A549 (cell line): ENCODE results near the gene STAG2. TPM values are rescaled to one million over a fixed set of nuclear protein-coding genes. Genes with fewer than 3 reads are reported as not detected.
A peak's percentile ranks its signal among the peaks of the same experiment; 100 is the strongest.

Source experiments
- ATAC-seq, 2 experiments: fragments of 200-7000 bp in 1 of 2; fragments of >200 bp in 1 of 2; cut with Nextera tagmentation in 1 of 2; cut with Tn5 transposase in 1 of 2; 3 replicates each; pipeline versions ENCODE4 v1.8.0 to v1.9.1; 2018 to 2020; ENCODE audit warnings: mild to moderate bottlenecking in 1 of 2, moderate library complexity in 1 of 2
- CTCF ChIA-PET: fragments of 300-600 bp; sonication (Branson Sonifier 250); formaldehyde crosslinking; extraction: SDS; loops from one replicate; lab custom pipeline; 2021; ENCODE audit warnings: antibody characterized with exemption, inconsistent platforms; lab: Yijun Ruan, JAX
- POLR2A ChIA-PET: fragments of 350-600 bp; formaldehyde crosslinking; extraction: SDS; loops from one replicate; lab custom pipeline; 2021; ENCODE audit warnings: antibody characterized with exemption, inconsistent platforms; lab: Yijun Ruan, JAX
- DNase-seq, 2 experiments: peaks; one replicate each; pipeline versions ENCODE4 v3.0.0 to v3.0.0-alpha.2; 2011 to 2016; ENCODE audit warnings: low read depth in 1 of 2, low spot score in 1 of 2
- FAIRE-seq: peaks from 2 replicates; lab custom pipeline; 2011; peaks lifted over from hg19 to GRCh38; lab: Jason Lieb, UNC
- H3K27ac ChIP-seq, 2 experiments: fragments of >200 bp; sonication (Bioruptor Twin); formaldehyde crosslinking; 3 replicates each; pipeline ENCODE4 v1.5.1; 2016 to 2017
- H3K4me1 ChIP-seq: fragments of >200 bp; sonication (Bioruptor Twin); formaldehyde crosslinking; 3 replicates; pipeline ENCODE4 v1.6.1; 2016
- H3K4me2 ChIP-seq: fragments of >200 bp; sonication (Bioruptor Twin); formaldehyde crosslinking; 3 replicates; pipeline ENCODE4 v1.6.1; 2016
- H3K4me3 ChIP-seq: fragments of >200 bp; sonication (Bioruptor Twin); formaldehyde crosslinking; 3 replicates; pipeline ENCODE4 v1.5.1; 2016
- H3K9me3 ChIP-seq: fragments of >200 bp; sonication (Bioruptor Twin); formaldehyde crosslinking; 3 replicates; pipeline ENCODE4 v1.6.1; 2016
- BHLHE40 ChIP-seq: IDR thresholded peaks from 2 replicates; pipeline ENCODE4 v1.6.1; 2012; ENCODE audit warnings: low read depth, low read length, inconsistent platforms
- CBX8 ChIP-seq: fragments of 200-600 bp; sonication (generic); IDR thresholded peaks from 2 replicates; pipeline ENCODE4 v1.6.1; 2016
- CEBPB ChIP-seq, 2 experiments: fragments of >200 bp in 1 of 2; sonication (Bioruptor Twin) in 1 of 2; formaldehyde crosslinking in 1 of 2; IDR thresholded peaks; 2 replicates each; pipeline ENCODE4 v1.6.1; 2012 to 2016
- CHD4 ChIP-seq: fragments of 200-600 bp; sonication (generic); IDR thresholded peaks from 2 replicates; pipeline ENCODE4 v1.6.1; 2016; ENCODE audit warnings: antibody characterized with exemption, mild to moderate bottlenecking, borderline replicate concordance
- EHMT2 ChIP-seq: fragments of 200-600 bp; sonication (generic); IDR thresholded peaks from 2 replicates; pipeline ENCODE4 v1.6.1; 2016; ENCODE audit warnings: antibody characterized with exemption, low read depth, mild to moderate bottlenecking, moderate library complexity
- EP300 ChIP-seq, 2 experiments: fragments of >200 bp; sonication (Bioruptor Twin); formaldehyde crosslinking; IDR thresholded peaks; 2 replicates in 1 of 2; 3 replicates in 1 of 2; pipeline ENCODE4 v1.6.1; 2016 to 2017
- ESRRA ChIP-seq: fragments of 150-350 bp; IDR thresholded peaks from 2 replicates; pipeline ENCODE4 v1.6.1; 2014; ENCODE audit warnings: mild to moderate bottlenecking, low read length, borderline replicate concordance
- GATA3 ChIP-seq: IDR thresholded peaks from 2 replicates; pipeline ENCODE4 v1.6.1; 2012; ENCODE audit warnings: borderline replicate concordance
- HDAC2 ChIP-seq: fragments of 200-600 bp; sonication (generic); IDR thresholded peaks from 2 replicates; pipeline ENCODE4 v1.6.1; 2016
- HES2 ChIP-seq: fragments of >200 bp; sonication (Bioruptor Twin); formaldehyde crosslinking; IDR thresholded peaks from 2 replicates; pipeline ENCODE4 v1.6.1; 2016
- HMGXB4 ChIP-seq: fragments of 250-450 bp; sonication (Bioruptor Pico); IDR thresholded peaks from 2 replicates; pipeline ENCODE4 v1.5.0; 2021; ENCODE audit warnings: mild to moderate bottlenecking, moderate library complexity, borderline replicate concordance
- HOXA7 ChIP-seq: fragments of 250-450 bp; sonication (Bioruptor Pico); IDR thresholded peaks from 2 replicates; pipeline ENCODE4 v1.5.0; 2020; ENCODE audit warnings: mild to moderate bottlenecking, moderate library complexity
- KDM5A ChIP-seq: fragments of 200-600 bp; sonication (generic); IDR thresholded peaks from 2 replicates; pipeline ENCODE4 v1.6.1; 2016; ENCODE audit warnings: antibody characterized with exemption, mild to moderate bottlenecking
- MAFK ChIP-seq: fragments of 450-650 bp; IDR thresholded peaks from 2 replicates; pipeline ENCODE4 v1.6.1; 2014; ENCODE audit not compliant: partially characterized antibody
- MAZ ChIP-seq: fragments of 150-350 bp; IDR thresholded peaks from 2 replicates; pipeline ENCODE4 v1.6.1; 2014; ENCODE audit warnings: antibody characterized with exemption, low read depth, low read length, borderline replicate concordance
- NFE2L2 ChIP-seq: fragments of 150-350 bp; conservative IDR thresholded peaks from 2 replicates; pipeline ENCODE4 v1.6.1; 2014; ENCODE audit warnings: low read length
- PHF8 ChIP-seq: fragments of 200-600 bp; sonication (generic); IDR thresholded peaks from 2 replicates; pipeline ENCODE4 v1.6.1; 2016; ENCODE audit warnings: low read depth, mild to moderate bottlenecking, antibody characterized with exemption, moderate library complexity, borderline replicate concordance
- RARB ChIP-seq: fragments of 250-450 bp; sonication (Bioruptor Pico); IDR thresholded peaks from 2 replicates; pipeline ENCODE4 v1.8.0; 2021; ENCODE audit warnings: mild to moderate bottlenecking, moderate library complexity
- ZC3H11A ChIP-seq: fragments of 450-650 bp; IDR thresholded peaks from 2 replicates; pipeline ENCODE4 v1.6.1; 2014; ENCODE audit warnings: antibody characterized with exemption, mild to moderate bottlenecking
- ZFP36 ChIP-seq: fragments of 450-650 bp; IDR thresholded peaks from 2 replicates; pipeline ENCODE4 v1.6.1; 2014; ENCODE audit warnings: borderline replicate concordance; ENCODE audit not compliant: partially characterized antibody
- WGBS: methylation state at CpG from one replicate; pipeline ENCODE4 v1.1.6; 2017; ENCODE audit errors: missing lambda C conversion rate; 5-methylcytosine and 5-hydroxymethylcytosine counted together
- polyA plus RNA-seq, 4 experiments: library from polyadenylated mRNA; depleted of rRNA in 3 of 4; stranded (reverse); fragments of >200 nt; fragmentation: RNase III in 1 of 4; extraction: RNeasy Plus Mini Kit Qiagen cat#74134 plus additional on column Dnase treatment in 1 of 4; gene quantifications; 2 replicates in 3 of 4; 3 replicates in 1 of 4; pipeline ENCODE4 v1.2.3, GENCODE V29; 2011 to 2017
- TF ChIP-seq, protein P1 (sequence below): fragments of 150-350 bp; IDR thresholded peaks from 2 replicates; pipeline ENCODE4 v1.6.1; 2014; ENCODE audit warnings: low read depth, mild to moderate bottlenecking, low read length
- TF ChIP-seq, protein P2 (sequence below): fragments of >200 bp; sonication (Bioruptor Twin); formaldehyde crosslinking; IDR thresholded peaks from 3 replicates; pipeline ENCODE4 v1.6.1; 2016
- TF ChIP-seq, protein P3 (sequence below): fragments of 250-450 bp; sonication (Bioruptor Pico); IDR thresholded peaks from 2 replicates; pipeline ENCODE4 v1.5.0; 2020; ENCODE audit warnings: low read depth, mild to moderate bottlenecking, moderate library complexity

The STAG2 gene
- polyA plus RNA-seq, 2 of the 4 experiments (the other 2 are of a cell fraction) = 49.5 to 92.8 TPM

DNA sequence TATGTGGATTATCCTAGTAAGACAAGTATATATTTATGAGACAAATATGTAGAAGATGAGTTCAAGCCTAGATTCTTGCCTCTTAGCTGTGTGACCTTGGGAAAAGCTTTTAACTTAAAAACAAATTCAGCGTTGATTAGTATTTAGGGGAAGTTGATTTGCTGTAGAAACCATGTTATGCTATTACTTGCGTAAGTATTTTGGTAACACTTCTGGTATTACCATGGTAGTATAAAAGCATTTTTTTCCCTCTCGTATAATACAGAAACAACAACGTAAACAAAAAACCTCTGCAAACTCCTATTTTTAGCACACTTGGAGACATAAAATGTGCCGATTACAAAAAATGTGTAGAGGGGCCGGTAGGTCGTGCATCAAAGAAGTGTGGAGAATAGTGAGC, 33.2 kb downstream of the STAG2 start:
- Histone ChIP-seq H3K27ac (no peak overlapping the region), H3K9me3 (no peaks in the 10 kb centered on the region), H3K4me3 (no peak overlapping the region)
- CTCF ChIA-PET = interaction anchor here (1.0 to 1.5 kb wide), 2 partner anchors 23 to 28 kb away, joined by 3 read pairs; no protein-coding TSS in a partner anchor
- DNase-seq = no peak
- TF ChIP-seq ZC3H11A (no peak), KDM5A (no peak), HES2 (no peak), NFE2L2 (no peak), MAZ (no peak), RARB (CRISPR knock-in tag) (no peak)
- TF ChIP-seq, protein P1, sequence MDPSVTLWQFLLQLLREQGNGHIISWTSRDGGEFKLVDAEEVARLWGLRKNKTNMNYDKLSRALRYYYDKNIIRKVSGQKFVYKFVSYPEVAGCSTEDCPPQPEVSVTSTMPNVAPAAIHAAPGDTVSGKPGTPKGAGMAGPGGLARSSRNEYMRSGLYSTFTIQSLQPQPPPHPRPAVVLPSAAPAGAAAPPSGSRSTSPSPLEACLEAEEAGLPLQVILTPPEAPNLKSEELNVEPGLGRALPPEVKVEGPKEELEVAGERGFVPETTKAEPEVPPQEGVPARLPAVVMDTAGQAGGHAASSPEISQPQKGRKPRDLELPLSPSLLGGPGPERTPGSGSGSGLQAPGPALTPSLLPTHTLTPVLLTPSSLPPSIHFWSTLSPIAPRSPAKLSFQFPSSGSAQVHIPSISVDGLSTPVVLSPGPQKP = no peak
- TF ChIP-seq, all 56 proteins: peak for 0
- H3K4me2 ChIP-seq = no peak overlapping the region
- FAIRE-seq (no peak), ATAC-seq (no peak)
- H3K4me1 ChIP-seq = 0 out of 3 replicates have a peak, but pooled peaks cover 6% of the 10 kb centered on the region
- 95% methylated on average over 7 of the region's 7 CpGs for WGBS
- POLR2A ChIA-PET = no interaction called here

DNA sequence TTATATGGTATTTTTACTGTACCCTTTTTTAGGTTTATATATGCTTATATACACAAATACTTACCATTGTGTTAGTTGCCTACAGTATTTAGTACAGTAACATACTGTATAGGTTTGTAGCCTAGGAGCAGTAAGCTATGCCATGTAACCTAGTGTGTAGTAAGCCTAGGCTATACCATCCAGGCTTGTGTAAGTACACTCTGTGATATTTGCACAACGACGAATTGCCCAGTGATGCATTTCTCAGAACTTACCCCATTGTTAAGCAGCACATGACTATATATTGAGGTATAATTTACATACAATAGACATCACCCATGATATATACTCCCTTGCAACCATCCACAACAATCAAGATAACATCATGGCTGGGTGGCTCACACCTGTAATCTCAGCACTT, 40.1 kb downstream of the STAG2 start:
- Histone ChIP-seq H3K4me1 (no peaks in the 10 kb centered on the region), H3K4me3 (no peak overlapping the region), H3K27ac (no peak overlapping the region), H3K9me3 (no peaks in the 10 kb centered on the region), H3K4me2 (no peak overlapping the region)
- CTCF ChIA-PET = no interaction called here
- FAIRE-seq = peak; percentile 49
- DNase-seq = no peak
- peak in 1 of 2 experiments; percentile 49; a peak in 3 of 6 replicates for ATAC-seq
- POLR2A ChIA-PET = no interaction called here
- 80% methylated on average over 2 of the region's 2 CpGs for WGBS
- TF ChIP-seq HOXA7 (CRISPR knock-in tag) (no peak), BHLHE40 (no peak), EP300 (IDR thresholded peaks at IDR 0.05) (no peak), ESRRA (no peak), CEBPB (IDR thresholded peaks at IDR 0.05) (no peak), GATA3 (no peak), ZC3H11A (no peak), EHMT2 (no peak), MAFK (no peak), HMGXB4 (CRISPR knock-in tag) (no peak), CBX8 (no peak), PHF8 (no peak), HDAC2 (no peak), NFE2L2 (no peak), CHD4 (no peak), ZFP36 (no peak)
- TF ChIP-seq, protein P2, sequence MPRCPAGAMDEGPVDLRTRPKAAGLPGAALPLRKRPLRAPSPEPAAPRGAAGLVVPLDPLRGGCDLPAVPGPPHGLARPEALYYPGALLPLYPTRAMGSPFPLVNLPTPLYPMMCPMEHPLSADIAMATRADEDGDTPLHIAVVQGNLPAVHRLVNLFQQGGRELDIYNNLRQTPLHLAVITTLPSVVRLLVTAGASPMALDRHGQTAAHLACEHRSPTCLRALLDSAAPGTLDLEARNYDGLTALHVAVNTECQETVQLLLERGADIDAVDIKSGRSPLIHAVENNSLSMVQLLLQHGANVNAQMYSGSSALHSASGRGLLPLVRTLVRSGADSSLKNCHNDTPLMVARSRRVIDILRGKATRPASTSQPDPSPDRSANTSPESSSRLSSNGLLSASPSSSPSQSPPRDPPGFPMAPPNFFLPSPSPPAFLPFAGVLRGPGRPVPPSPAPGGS = no peak
- TF ChIP-seq, protein P3, sequence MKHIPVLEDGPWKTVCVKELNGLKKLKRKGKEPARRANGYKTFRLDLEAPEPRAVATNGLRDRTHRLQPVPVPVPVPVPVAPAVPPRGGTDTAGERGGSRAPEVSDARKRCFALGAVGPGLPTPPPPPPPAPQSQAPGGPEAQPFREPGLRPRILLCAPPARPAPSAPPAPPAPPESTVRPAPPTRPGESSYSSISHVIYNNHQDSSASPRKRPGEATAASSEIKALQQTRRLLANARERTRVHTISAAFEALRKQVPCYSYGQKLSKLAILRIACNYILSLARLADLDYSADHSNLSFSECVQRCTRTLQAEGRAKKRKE (CRISPR knock-in tag) = no peak
- TF ChIP-seq, protein P1 = no peak
